GM18861 (cell line): ENCODE measurements around the gene STIM2.
A peak's percentile ranks its signal among the peaks of the same experiment; 100 is the strongest.

Experiments
- ATAC-seq: cut with Tn5 transposase; IDR thresholded peaks from one replicate; pipeline ENCODE4 v1.9.1; 2021; ENCODE audit not compliant: unreplicated experiment

The STIM2 gene

DNA sequence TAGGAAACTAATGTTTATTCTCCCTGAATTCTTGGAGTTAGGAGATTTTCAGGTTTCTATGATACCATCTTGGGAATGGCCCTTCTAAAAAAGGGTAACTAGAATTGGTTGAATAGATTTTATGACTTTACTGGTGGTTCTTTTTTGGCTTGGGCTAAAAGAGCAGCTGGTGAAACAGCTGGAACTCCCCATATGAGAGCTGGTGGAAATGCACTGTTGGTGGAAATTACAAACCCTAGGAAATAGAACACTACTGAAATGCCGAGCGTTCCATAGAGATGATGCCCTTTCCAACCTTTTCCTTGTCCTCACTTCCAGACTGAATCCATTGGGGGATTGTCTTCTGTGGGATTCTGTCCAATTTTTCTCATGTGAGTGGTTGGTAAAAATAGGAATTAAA is 139.5 kb downstream of the STIM2 start:
- no peak for ATAC-seq

DNA sequence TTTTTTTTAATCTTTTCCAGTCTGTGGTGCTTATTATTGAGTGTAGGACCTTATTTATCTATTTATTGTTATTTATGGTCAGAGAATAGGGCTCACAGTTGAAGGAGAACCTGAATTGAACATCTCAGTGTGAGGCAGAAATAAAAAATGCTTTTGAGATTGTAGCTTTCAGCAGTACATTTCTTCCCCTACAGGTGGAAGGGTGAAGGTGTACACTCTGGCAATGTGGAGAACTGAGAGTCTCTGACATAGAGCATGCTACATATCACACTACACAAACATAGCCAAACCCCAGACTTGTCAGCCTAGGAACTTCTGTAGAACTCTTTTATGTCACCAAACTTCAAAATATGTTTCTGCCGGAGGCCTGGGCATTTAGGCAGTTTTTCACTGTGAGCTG is 140.2 kb downstream of the STIM2 start:
- peak; percentile 74 for ATAC-seq

DNA sequence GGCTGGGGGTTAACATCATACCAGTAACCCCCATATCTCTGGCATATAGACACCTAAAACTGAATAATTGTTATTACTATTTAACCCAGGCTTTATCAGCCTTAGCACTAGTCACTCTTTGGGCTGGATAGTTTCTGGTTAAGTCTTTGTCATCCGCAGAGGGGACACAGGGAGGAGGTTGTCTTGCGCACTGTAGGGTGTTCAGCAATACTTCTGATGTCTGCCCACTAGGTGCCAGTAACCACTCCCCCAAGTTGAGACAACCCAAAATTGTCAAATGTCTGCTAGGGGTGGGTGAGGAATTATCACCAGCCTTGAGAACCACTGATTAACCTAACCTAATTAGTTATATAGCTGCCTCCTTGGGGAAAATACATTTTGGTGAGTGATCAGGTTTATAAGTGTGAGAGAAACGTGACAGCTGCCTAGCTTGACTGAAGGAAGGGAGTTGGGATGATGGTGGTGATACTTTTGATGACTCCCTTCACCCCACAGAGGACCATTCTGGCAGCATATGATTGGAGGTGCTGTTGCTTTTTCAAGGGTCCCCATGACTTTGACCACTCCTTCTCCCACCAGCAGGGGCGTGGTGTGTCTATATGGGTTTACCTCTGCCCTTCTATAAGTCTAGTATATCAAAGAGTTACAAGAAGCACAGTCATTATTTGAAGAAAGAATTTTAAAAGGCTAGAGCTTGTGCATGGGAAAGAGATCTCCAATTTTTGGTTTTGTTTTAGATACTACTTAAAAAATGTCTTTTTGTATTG is 140.9 kb downstream of the STIM2 start:
- ATAC-seq: no peak

DNA sequence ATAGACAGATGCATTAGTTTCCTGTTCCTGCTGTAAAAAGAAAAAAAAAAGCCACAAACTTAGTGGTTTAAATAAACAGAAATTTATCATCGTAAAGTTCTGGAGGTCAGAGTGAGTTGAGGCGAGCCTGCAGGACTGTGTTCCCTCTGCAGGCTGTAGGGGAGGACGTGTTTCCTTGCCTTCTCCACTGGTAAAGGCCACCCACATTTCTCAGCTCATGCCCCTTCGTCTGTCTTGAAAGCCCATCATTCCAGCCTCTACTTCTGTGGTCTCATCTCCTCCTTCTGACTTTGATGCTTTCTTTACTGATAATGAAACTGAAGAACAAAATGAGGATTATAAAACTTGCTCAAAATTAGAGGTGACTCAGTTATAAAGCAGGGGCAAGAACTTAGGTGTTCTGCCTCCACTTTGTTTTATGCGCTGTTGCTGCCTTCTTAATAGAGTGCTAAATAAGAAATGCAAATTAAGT is 143.0 kb downstream of the STIM2 start:
- ATAC-seq: no peak

DNA sequence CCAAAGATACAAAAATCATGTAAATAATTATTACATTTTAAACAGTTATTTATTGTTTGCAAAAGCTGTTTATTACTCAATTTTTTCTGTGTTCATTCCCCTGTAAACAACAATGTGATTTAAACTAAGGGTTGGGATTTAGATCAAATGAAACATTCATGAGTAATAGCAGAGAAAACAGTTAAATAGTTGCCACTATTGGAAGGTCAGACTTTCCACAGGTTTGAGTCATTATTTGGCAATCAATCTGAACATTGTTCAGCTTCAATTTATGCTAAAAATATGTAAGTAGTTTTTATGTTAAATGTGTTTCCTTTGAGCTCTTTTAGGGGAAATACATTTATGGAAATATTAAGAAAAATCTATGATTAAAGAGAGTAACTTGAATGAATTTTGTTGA is 144.9 kb downstream of the STIM2 start:
- ATAC-seq: no peak

DNA sequence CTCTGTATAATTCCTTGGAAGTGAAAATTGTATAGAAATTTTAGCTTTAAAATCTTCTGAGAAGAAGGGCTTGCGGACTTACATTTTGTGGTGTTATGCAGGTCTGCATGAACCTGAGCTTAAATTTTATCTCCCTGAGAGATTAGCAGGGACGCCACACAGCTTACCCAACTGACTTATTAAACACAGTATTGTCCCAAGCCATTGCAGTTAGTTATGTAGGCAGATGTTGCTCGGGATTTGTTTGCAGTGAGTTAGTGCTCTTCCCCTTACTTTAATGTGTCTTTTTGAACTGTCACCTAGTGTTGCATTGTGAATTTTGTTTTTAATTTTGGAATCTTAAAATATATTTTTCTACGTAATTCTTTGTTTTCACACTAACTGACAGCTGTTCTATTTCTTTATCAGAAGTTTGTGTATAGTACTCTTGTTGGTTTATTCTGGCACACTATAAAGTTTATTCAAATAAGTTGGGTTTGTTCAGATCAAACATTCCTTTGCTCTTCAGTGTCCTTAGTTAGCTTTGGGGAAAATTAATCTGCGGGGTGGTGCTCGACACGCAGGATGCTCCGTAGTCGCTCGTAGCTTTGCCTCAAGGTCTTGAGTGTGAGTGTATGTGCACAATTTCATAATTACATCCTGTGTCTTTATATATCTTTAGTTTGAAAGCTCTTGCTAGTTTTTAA is 145.4 kb downstream of the STIM2 start:
- no peak for ATAC-seq

DNA sequence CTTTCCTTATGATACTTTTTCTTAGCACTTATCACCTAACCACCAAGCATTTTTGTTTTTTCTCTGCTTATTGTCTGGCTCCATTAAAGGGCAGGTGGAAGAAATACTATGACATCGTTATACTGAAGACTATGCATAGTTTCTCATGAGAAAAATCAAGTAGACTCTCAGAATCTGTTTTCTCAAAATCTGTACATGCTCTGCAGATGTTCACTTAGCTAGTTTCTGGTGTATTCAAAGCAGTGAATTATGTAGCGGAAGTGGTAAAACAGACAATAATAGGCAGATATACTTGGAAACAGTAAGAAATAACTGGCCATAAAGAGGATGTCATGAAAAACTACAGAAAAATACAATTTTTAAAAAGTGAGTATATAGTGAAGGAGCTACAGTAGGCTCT is 146.0 kb downstream of the STIM2 start:
- ATAC-seq: no peak

DNA sequence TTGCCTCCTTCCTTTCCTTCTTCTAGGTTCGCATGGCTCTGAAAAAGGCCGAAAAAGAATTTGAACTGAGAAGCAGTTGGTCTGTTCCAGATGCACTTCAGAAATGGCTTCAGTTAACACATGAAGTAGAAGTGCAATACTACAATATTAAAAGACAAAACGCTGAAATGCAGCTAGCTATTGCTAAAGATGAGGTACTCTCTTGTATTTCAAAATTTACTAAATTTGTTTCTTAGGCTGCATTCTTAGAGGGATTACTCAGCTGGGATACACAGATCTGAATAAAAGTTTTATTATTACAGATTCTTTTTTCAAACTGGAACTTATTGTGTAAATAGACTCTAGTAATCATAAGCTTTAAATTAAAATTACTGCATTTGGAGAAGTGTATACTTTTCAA is 146.9 kb downstream of the STIM2 start:
- ATAC-seq: no peak

DNA sequence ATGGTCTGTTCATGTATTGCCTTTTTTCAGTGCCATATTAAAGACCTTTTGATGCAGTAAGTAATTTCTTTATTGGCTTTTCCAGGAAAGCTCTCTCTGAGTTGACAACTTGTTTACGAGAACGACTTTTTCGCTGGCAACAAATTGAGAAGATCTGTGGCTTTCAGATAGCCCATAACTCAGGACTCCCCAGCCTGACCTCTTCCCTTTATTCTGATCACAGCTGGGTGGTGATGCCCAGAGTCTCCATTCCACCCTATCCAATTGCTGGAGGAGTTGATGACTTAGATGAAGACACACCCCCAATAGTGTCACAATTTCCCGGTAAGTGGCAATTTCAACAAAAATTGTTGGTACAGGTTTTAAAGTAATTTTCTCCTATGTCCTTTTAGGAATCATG is 148.0 kb downstream of the STIM2 start:
- no peak for ATAC-seq

DNA sequence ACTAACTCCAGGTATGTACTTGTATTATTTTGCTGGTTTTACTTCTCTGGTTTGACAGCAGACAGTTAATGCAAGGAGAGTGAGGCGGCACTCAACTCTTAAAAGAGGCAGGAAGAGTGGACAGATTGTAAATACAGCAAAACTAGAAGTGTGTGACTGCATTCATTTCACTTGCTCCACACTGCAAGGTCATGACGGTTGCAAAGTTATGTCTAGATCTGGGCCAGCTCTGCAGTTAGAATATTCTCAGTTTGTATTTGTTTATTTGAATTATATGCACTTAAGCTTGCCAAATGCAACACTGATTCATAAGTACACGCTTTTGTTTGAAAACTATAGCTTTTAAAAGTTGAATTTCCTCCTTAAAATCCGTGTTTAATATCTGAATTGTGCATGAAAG is 148.9 kb downstream of the STIM2 start:
- no peak for ATAC-seq

DNA sequence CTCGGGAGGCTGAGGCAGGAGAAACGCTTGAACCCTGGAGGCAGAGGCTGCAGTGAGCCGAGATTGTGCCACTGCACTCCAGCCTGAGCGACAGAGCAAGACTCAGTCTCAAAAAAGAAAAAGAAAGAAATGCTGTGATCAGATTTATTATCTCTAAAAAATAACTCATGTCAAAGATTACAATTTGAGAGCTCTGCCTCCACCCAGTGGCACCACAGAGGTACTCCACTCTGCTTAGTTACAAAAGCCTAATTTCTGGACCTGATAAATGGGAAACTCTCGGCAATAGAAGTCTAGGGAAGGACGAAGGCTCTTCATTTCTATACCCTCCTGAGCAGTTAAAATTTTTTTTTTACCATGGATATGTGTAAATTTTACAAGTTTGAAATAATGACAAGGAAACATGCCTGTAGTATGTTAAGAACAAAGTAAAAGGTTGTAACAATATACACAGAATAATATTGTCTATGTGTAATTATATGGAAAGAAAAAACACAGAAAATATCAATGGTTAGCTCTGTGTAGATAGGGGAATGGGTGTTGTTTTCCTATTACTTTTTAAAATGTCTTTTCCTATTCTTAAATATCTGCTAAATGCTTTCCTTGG is 149.8 kb downstream of the STIM2 start:
- peak; percentile 79 for ATAC-seq

DNA sequence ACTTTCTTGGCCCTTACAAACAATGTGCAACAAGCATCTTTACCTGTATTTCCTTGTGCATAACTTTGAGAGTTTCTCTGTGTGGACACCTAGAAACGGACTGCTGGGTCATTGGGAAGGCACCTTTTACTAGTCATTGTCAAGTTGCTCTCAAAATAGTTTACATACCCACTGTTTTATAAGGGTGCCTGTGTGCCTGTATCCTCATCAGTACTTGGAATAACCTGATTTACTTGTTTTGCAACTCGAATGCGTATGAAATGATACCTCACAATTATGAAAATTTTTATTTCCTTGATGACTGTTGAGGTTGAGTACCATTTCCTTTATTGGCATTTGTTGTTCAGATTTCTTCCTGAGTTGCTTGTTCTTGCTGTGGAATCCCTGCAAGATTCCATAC is 150.8 kb downstream of the STIM2 start:
- no peak for ATAC-seq

DNA sequence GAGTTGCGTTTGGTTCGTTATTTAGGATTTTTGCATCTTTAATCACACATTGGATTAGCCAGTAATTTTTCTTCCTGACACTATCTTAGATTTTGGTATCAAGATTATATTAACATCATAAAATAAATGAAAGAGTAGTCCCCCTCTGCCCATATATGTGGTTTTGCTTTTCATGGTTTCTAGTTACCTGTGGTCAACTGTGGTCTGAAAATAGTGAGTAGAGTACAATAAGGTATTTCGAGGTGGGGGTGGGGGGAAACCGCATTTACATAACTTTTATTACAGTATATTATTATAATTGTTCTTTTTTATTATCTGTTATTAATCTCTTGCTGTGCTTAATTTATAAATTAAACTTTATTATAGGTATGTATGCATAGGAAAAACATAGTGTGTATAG is 152.4 kb downstream of the STIM2 start:
- ATAC-seq: no peak

DNA sequence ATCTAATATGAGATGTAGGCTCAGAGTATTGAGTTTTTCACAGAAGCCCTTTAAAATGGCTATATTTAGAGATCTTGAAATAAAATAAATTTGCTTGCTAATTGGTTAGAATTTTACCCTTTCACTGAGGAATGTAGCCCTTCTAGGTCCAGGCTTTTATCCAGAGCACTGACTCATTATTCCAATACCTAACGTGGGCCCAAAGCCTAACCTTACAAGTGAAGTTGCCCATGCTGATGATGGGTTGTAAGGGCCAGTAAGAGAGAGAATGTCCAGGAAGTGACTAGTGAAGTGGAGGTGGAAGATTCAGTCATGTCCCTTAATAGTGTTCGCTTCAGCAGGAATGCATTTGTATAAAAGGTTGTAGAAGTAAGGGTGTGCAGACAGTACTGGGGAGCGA is 155.9 kb downstream of the STIM2 start:
- ATAC-seq: no peak

DNA sequence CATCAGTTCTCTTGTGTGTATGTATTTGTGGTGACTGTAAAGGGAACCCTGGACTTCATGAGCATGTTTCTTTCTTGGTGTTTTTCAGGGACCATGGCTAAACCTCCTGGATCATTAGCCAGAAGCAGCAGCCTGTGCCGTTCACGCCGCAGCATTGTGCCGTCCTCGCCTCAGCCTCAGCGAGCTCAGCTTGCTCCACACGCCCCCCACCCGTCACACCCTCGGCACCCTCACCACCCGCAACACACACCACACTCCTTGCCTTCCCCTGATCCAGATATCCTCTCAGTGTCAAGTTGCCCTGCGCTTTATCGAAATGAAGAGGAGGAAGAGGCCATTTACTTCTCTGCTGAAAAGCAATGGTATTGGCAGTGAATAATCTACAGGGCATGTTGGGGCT is 157.0 kb downstream of the STIM2 start:
- no peak for ATAC-seq

DNA sequence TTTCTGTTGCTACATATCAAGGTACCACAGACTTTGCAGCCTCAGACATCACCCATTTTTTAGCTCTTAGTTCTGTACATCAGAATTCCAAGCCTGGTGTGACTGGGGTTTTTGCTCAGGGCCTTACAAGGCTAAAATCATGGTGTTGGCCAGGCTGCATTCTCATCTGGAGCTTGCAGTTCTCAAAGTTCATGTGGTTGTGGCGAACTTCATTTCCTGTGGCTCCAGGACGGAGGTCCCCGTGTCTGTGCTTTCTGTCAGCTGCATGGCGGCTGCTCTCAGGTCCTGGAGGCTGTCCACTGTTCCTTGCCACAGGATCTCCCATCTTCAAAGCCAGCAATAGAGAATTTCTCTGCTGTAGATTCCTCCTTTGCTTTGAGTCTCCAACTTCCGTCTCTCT is 157.4 kb downstream of the STIM2 start:
- ATAC-seq: no peak

DNA sequence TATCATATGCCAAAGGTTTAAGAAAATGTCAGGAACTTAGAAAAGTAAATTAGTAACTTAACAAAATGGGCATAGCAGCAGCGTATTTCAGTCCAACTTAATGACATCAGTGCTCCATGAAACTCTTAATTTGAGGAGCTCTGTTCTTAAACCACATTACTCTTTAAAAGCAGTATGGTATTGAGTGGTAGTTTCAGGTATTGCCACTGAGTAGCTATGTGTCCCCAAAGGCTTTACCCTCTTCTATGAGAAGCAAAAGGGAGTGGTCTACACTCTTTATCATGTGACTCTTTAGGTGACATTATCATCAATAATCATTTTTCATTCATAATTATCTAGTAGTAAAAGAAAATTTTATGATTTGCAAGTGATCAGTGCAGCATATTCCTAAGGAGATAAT is 158.3 kb downstream of the STIM2 start:
- ATAC-seq: no peak

DNA sequence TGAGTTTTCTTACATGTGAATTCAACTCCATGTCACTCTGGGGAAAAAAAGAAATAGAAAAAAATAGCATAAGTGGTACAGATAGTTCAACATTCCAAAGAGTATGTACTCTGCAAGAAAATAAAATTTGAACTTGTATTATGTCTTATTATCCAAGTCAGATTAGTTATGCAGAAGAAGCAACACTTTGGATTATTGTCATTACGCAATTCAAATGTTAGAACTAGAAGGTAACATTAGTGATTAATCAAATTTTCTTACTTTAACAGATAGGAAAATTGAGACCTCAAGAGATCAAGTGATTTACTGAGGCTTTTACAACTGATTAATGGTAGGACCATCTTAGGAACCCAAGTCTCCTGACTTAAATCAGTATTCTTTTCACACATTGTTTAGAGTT is 159.1 kb downstream of the STIM2 start:
- no peak for ATAC-seq

DNA sequence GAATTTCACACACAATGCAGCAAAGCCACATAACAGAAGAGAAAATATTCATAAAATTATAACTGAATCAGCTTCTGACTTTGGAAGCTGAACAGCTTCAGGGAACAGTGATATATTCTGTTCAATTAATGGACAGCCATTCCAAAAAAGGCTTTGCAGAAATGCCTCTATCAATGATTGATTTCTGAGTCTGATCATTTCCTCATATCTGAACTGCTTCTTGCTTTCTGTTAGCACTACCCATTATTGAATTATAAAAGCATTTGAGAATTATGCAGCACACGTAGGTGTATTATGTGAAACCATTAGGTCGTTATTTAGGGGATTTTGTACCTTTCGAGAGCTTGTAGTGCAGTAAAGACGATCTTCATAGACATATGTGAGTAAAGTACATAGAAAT is 159.6 kb downstream of the STIM2 start:
- peak; percentile 72 for ATAC-seq

DNA sequence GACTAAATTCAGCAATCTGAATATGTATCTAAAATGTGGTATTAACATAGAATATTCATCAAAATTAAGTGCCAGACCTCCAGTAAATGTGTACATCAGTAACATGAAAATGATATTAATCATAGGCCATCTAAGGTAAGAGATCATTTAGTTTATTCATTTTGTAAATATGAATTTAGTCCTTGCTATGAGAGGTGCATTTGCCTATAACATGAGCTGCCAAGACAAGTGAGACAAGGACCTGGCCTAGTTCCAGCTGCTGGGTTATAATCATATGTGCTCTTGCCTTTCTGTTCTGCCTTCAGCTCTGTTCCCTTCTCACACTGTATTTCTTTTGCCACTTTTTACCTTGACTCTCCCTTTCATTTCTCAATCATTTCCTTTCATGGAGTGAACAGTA is 160.0 kb downstream of the STIM2 start:
- no peak for ATAC-seq

DNA sequence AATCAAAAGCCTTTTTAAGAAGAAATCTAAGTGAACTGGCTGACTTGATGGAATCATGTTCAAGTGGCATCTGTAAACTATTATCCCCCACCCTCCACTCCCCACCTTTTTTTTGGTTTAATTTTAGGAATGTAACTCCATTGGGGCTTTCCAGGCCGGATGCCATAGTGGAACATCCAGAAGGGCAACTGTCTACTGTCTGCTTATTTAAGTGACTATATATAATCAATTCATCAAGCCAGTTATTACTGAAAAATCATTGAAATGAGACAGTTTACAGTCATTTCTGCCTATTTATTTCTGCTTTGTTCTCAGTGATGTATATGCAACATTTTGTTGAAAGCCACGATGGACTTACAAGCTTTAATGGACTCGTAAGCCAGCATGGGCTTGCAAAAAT is 162.3 kb downstream of the STIM2 start:
- ATAC-seq: no peak

DNA sequence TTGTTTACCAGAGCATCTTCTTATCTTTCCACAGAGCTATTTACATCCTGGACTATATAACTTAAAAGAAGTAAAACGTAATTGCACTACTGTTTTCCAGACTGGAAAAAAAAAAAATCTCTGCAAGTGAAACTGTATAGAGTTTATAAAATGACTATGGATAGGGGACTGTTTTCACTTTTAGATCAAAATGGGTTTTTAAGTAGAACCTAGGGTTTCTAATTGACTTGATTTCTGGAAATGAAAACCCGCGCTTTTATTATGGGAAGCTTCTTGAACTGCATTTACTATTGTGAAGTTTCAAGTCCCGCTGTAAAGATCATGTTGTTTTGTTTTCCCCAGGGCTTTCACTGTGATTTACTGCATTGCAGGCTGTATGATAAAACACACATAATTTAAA is 162.7 kb downstream of the STIM2 start:
- ATAC-seq: no peak
